IMR-90 (cell line): ENCODE data around the gene UTY.

Source experiments
- BHLHE40 ChIP-seq: fragments of 150-350 bp; IDR thresholded peaks from 2 replicates; pipeline ENCODE4 v1.6.1; 2016; ENCODE audit warnings: mild to moderate bottlenecking, low read depth, low read length
- MAFK ChIP-seq: IDR thresholded peaks from 2 replicates; pipeline ENCODE4 v1.6.1; 2012; ENCODE audit warnings: low read depth, low read length, improper control_type of control experiment
- MXI1 ChIP-seq: IDR thresholded peaks from 2 replicates; pipeline ENCODE4 v1.6.1; 2012; ENCODE audit warnings: low read depth, mild to moderate bottlenecking, low read length, moderate library complexity, borderline replicate concordance
- NFE2L2 ChIP-seq: fragments of 150-350 bp; IDR thresholded peaks from 2 replicates; pipeline ENCODE4 v1.6.1; 2016; ENCODE audit warnings: low read depth, mild to moderate bottlenecking, low read length
- POLR2A ChIP-seq: IDR thresholded peaks from 2 replicates; pipeline ENCODE4 v1.6.1; 2012; ENCODE audit warnings: mild to moderate bottlenecking, low read depth, low read length
- TF ChIP-seq, protein P1 (sequence below): conservative IDR thresholded peaks from 2 replicates; pipeline ENCODE4 v1.5.1; 2012; ENCODE audit warnings: mild to moderate bottlenecking, low read depth, low read length, improper control_type of control experiment
- TF ChIP-seq, protein P2 (sequence below): fragments of 150-350 bp; IDR thresholded peaks from 2 replicates; pipeline ENCODE4 v1.6.1; 2016; ENCODE audit warnings: low read depth, mild to moderate bottlenecking, low read length, moderate library complexity, borderline replicate concordance
- TF ChIP-seq, protein P3 (sequence below): fragments of 150-350 bp; IDR thresholded peaks from 2 replicates; pipeline ENCODE4 v1.6.1; 2017; ENCODE audit warnings: mild to moderate bottlenecking, antibody characterized with exemption, low read length, low read depth

DNA sequence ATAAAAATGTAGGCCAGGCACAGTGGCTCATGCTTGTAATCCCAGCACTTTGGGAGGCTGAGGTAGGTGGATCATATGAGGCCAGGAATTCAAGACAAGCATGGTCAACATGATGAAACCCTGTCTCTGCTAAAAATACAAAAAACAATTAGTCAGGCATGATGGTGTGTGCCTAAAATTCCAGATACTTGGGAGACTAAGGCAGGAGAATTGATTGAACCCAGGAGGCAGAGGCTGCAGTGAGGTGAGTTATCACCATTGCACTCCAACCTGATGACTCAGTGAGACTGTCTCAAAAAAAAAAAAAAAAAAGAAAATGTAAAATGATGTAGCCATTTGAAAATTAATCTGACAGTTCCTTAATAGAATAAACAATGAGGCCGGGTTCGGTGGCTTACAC lies 171.9 kb downstream of the UTY start:
- TF ChIP-seq, protein P1, sequence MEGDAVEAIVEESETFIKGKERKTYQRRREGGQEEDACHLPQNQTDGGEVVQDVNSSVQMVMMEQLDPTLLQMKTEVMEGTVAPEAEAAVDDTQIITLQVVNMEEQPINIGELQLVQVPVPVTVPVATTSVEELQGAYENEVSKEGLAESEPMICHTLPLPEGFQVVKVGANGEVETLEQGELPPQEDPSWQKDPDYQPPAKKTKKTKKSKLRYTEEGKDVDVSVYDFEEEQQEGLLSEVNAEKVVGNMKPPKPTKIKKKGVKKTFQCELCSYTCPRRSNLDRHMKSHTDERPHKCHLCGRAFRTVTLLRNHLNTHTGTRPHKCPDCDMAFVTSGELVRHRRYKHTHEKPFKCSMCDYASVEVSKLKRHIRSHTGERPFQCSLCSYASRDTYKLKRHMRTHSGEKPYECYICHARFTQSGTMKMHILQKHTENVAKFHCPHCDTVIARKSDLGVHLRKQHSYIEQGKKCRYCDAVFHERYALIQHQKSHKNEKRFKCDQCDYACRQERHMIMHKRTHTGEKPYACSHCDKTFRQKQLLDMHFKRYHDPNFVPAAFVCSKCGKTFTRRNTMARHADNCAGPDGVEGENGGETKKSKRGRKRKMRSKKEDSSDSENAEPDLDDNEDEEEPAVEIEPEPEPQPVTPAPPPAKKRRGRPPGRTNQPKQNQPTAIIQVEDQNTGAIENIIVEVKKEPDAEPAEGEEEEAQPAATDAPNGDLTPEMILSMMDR = no peak
- TF ChIP-seq MXI1 (no peak), MAFK (no peak), BHLHE40 (no peak), POLR2A (no peak), NFE2L2 (no peak)
- TF ChIP-seq, protein P2, sequence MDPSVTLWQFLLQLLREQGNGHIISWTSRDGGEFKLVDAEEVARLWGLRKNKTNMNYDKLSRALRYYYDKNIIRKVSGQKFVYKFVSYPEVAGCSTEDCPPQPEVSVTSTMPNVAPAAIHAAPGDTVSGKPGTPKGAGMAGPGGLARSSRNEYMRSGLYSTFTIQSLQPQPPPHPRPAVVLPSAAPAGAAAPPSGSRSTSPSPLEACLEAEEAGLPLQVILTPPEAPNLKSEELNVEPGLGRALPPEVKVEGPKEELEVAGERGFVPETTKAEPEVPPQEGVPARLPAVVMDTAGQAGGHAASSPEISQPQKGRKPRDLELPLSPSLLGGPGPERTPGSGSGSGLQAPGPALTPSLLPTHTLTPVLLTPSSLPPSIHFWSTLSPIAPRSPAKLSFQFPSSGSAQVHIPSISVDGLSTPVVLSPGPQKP = no peak
- TF ChIP-seq, protein P3, sequence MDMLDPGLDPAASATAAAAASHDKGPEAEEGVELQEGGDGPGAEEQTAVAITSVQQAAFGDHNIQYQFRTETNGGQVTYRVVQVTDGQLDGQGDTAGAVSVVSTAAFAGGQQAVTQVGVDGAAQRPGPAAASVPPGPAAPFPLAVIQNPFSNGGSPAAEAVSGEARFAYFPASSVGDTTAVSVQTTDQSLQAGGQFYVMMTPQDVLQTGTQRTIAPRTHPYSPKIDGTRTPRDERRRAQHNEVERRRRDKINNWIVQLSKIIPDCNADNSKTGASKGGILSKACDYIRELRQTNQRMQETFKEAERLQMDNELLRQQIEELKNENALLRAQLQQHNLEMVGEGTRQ = no peak
